ENCODE data around the gene UVSSA.

Gene UVSSA

DNA sequence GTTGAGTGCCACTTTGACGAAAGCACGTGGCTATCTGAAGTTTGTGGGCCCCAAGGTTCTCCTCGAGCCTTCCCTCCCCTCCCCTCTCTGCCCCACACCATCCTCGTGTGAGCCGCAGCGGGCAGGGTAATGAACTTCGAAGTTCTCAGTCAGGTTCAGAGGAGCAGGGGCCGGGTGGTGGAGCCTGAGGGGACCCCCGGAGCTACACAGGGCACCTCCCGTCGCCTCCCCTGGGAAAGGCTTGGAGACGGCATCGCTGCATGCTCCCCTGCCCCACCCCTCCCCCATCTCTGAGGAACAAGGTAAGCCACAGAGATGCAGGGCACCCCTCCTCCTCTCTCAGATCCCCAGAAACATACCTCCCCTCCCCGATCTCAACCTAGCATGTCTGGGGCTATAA lies 62.1 kb downstream of the UVSSA start:
- H3K4me3 ChIP-seq (ENCODE audit: low read depth, low read length) = no peak overlapping the region
- no peak for TF ChIP-seq CTCF (IDR thresholded peaks at IDR 0.05; ENCODE audit: low read depth, low read length)
- no peak for TF ChIP-seq POLR2A (IDR thresholded peaks at IDR 0.05; ENCODE audit: extremely low read depth, insufficient read length)
- TF ChIP-seq MYC (IDR thresholded peaks at IDR 0.05; ENCODE audit: low read depth, low read length) = no peak
- TF ChIP-seq, protein P1, sequence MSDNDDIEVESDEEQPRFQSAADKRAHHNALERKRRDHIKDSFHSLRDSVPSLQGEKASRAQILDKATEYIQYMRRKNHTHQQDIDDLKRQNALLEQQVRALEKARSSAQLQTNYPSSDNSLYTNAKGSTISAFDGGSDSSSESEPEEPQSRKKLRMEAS (IDR thresholded peaks at IDR 0.05; ENCODE audit: low read depth, low read length) = no peak
- no peak for DNase-seq (ENCODE audit: low read depth)

- no peak overlapping the region for H3K4me3 ChIP-seq (ENCODE audit: low read depth, low read length)
- no peak for DNase-seq (ENCODE audit: low read depth)
- TF ChIP-seq CTCF (IDR thresholded peaks at IDR 0.05; ENCODE audit: low read depth, low read length) (no peak), POLR2A (IDR thresholded peaks at IDR 0.05; ENCODE audit: extremely low read depth, insufficient read length) (no peak), MYC (IDR thresholded peaks at IDR 0.05; ENCODE audit: low read depth, low read length) (no peak)
- TF ChIP-seq, protein P1 (IDR thresholded peaks at IDR 0.05; ENCODE audit: low read depth, low read length) = no peak
Measured at GRCh38 chr4:1409491-1410425, 62.8 kb downstream of the UVSSA start.

DNA sequence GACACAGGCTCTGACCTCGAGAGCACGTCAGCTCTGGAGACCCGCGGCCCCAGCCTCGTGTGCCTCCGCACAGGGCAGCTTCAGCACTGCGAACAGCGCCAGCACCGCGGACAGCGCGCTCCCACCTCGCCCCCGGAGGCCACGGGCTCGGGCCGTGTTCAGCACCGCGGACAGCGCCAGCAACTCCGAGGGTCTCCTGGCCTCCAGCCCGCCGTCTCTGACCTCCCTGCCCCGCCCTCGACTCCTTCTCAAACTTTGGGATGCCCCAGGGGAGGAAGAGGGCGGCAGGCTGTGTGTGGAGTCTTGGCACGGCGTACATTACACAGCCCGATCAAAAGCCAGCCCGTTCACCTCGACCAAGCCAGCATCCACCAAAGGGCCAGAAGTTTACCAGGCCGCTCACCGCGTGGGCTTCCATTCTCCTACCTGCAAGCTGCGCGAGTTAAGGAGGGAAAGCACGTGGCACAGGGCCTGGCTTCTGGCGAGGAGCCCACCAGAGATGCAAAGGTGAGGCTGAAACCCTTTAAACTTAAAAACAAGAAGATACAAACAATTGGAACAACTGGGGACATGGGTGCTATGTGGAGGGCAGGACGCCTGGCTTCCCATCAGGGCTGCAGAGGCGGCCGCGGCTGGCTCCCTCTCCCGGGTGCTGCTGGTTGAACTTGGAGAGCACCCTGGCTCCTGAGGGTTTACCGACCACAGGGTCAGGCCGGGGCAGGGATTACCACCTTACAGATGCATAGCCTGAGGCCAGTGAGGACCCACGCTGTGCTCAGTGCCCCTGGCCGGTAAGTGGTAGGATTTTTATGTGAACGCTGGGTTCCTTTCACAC lies 63.7 kb downstream of the UVSSA start:
- TF ChIP-seq, protein P1 (IDR thresholded peaks at IDR 0.05; ENCODE audit: low read depth, low read length) = peak; percentile 97
- TF ChIP-seq POLR2A (IDR thresholded peaks at IDR 0.05; ENCODE audit: extremely low read depth, insufficient read length) = no peak
- peak; percentile 91 for TF ChIP-seq MYC (IDR thresholded peaks at IDR 0.05; ENCODE audit: low read depth, low read length)
- peak; percentile 81 for DNase-seq (ENCODE audit: low read depth)

DNA sequence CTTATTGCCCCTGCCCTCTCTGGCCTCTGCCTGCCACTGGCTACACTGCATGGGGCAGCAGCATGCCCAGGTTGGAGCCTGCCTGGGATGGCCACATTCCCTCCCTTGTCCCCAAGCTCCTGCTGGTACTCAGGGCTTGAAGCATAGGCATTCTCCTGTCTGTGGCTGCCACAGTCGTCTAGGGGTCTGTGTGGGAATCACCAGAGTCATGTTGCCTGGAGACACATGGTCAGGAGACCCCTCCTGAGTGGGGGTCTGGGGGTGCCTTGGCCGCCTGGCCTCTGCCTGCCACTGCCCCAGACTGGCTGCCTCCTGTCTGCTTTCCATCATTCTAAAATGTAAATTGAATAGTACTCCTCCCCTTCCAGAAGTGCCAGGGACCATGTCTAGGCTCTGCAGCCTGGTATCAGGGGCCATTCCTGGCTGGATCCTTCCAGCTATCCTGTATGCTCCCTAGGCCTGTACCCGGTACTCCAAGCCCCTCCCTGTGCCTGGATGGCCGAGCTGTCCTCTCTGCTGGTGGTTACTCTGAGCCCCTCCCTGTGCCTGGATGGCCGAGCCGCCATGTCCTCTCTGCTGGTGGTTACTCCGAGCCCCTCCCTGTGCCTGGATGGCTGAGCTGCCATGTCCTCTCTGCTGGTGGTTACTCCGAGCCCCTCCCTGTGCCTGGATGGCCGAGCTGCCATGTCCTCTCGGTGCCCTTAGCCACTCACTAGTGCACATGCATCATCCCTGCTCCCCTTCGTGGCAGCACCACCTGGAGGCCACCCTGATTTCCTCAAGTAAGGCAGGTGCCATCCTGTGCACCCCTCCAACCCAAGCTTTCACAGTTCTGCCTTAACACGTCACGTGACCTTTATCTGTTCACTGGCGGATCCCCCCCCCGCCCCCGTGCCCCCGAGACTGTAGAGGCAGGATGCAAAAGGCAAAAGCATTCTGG lies 64.7 kb downstream of the UVSSA start:
- TF ChIP-seq, protein P1 (IDR thresholded peaks at IDR 0.05; ENCODE audit: low read depth, low read length) = no peak
- H3K4me3 ChIP-seq (ENCODE audit: low read depth, low read length) = no peak overlapping the region
- no peak for DNase-seq (ENCODE audit: low read depth)

More for the DNA sequence above, 63.7 kb downstream of the UVSSA start:
- no peak overlapping the region for H3K4me3 ChIP-seq (ENCODE audit: low read depth, low read length)

- no peak for DNase-seq (ENCODE audit: low read depth)
- TF ChIP-seq, protein P1 (IDR thresholded peaks at IDR 0.05; ENCODE audit: low read depth, low read length) = no peak
- TF ChIP-seq POLR2A (IDR thresholded peaks at IDR 0.05; ENCODE audit: extremely low read depth, insufficient read length) = no peak
- no peak for TF ChIP-seq CTCF (IDR thresholded peaks at IDR 0.05; ENCODE audit: low read depth, low read length)
- no peak for TF ChIP-seq MYC (IDR thresholded peaks at IDR 0.05; ENCODE audit: low read depth, low read length)
- H3K4me3 ChIP-seq (ENCODE audit: low read depth, low read length) = no peak overlapping the region
Measured at GRCh38 chr4:1412376-1413203, 65.6 kb downstream of the UVSSA start.

Measured in NB4 (cell line).